Measurements from ENCODE around the gene NME3.

NME3 gene

GRCh38 chr16:1781758-1782407, 10.5 kb upstream of the NME3 start:
- peak overlapping the region; percentile 82 for H3K27ac ChIP-seq
- no peak for DNase-seq (ENCODE audit: low read depth, low spot score)

GRCh38 chr16:1781254-1781653, 9.9 kb upstream of the NME3 start:
- peak overlapping the region; percentile 82 for H3K27ac ChIP-seq
- DNase-seq (ENCODE audit: low read depth, low spot score), result no peak

GRCh38 chr16:1780677-1781072, 9.3 kb upstream of the NME3 start:
- DNase-seq (ENCODE audit: low read depth, low spot score), result no peak
- H3K27ac ChIP-seq, result peak overlapping the region; percentile 82

- no peak for DNase-seq (ENCODE audit: low read depth, low spot score)
- peak overlapping the region; percentile 82 for H3K27ac ChIP-seq
Measured at GRCh38 chr16:1779741-1780676, 8.7 kb upstream of the NME3 start.

- no peak for DNase-seq (ENCODE audit: low read depth, low spot score)
- no peak overlapping the region for H3K27ac ChIP-seq
Measured at GRCh38 chr16:1779234-1779701, 7.9 kb upstream of the NME3 start.

GRCh38 chr16:1778200-1779179, 7.1 kb upstream of the NME3 start:
- H3K27ac ChIP-seq, result no peak overlapping the region

GRCh38 chr16:1777375-1778199, 6.2 kb upstream of the NME3 start:
- no peak overlapping the region for H3K27ac ChIP-seq
- no peak for DNase-seq (ENCODE audit: low read depth, low spot score)

More at GRCh38 chr16:1778200-1779179, 7.1 kb upstream of the NME3 start:
- DNase-seq (ENCODE audit: low read depth, low spot score), result no peak

GRCh38 chr16:1776991-1777374, 5.6 kb upstream of the NME3 start:
- no peak overlapping the region for H3K27ac ChIP-seq
- no peak for DNase-seq (ENCODE audit: low read depth, low spot score)

- no peak overlapping the region for H3K27ac ChIP-seq
Measured at GRCh38 chr16:1776672-1776955, 5.3 kb upstream of the NME3 start.

GRCh38 chr16:1775846-1776671, 4.7 kb upstream of the NME3 start:
- no peak overlapping the region for H3K27ac ChIP-seq
- DNase-seq (ENCODE audit: low read depth, low spot score), result no peak

More at GRCh38 chr16:1776672-1776955, 5.3 kb upstream of the NME3 start:
- DNase-seq (ENCODE audit: low read depth, low spot score), result no peak

- no peak for DNase-seq (ENCODE audit: low read depth, low spot score)
- H3K27ac ChIP-seq, result no peak overlapping the region
Measured at GRCh38 chr16:1775006-1775845, 3.9 kb upstream of the NME3 start.

GRCh38 chr16:1774448-1774780, 3.1 kb upstream of the NME3 start:
- peak overlapping the region; percentile 88 for H3K27ac ChIP-seq
- DNase-seq (ENCODE audit: low read depth, low spot score), result no peak

GRCh38 chr16:1773703-1774447, 2.5 kb upstream of the NME3 start:
- DNase-seq (ENCODE audit: low read depth, low spot score), result no peak
- peak overlapping the region; percentile 88 for H3K27ac ChIP-seq

- DNase-seq (ENCODE audit: low read depth, low spot score), result no peak
Measured at GRCh38 chr16:1772908-1773702, 1.8 kb upstream of the NME3 start, which contains the start of gene MRPS34. MRPS34 (minus strand) TSS chr16:1773134; CDS start chr16:1773119, 15 bp downstream.

GRCh38 chr16:1772362-1772907, 1.1 kb upstream of the NME3 start, which contains the start of gene EME2:
EME2 (plus strand) TSS chr16:1772810; CDS start chr16:1773228, 418 bp downstream.
- peak within 1 kb of the TSS; percentile 88 for H3K27ac ChIP-seq
- no peak for DNase-seq (ENCODE audit: low read depth, low spot score)

More at GRCh38 chr16:1772908-1773702, 1.8 kb upstream of the NME3 start, which contains the start of gene MRPS34:
- H3K27ac ChIP-seq, result peak within 1 kb of the TSS; percentile 88

- no peak for DNase-seq (ENCODE audit: low read depth, low spot score)
- H3K27ac ChIP-seq, result peak overlapping the region; percentile 88
Measured at GRCh38 chr16:1771864-1772361, 570 bp upstream of the NME3 start.
